ENCODE results near the gene CTSA.

Gene CTSA

DNA sequence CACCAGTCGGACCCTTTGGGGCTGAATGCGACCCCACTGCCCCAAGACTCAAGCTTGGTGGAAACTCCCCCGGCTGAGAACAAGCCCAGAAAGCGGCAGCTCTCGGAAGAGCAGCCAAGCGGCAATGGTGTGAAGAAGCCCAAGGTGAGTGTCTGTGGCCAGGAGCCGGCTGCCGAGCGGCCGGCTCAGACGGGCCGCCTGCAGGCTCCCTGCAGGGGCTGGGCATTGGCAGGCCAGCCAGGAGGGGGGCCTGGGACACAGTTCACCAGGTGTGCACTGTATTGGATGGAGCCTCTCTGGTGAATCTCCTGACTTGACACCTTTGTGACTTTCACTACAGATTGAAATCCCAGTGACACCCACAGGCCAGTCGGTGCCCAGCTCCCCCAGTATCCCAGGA is 49.3 kb downstream of the CTSA start:
- no peak for DNase-seq (ENCODE audit: low spot score)

DNA sequence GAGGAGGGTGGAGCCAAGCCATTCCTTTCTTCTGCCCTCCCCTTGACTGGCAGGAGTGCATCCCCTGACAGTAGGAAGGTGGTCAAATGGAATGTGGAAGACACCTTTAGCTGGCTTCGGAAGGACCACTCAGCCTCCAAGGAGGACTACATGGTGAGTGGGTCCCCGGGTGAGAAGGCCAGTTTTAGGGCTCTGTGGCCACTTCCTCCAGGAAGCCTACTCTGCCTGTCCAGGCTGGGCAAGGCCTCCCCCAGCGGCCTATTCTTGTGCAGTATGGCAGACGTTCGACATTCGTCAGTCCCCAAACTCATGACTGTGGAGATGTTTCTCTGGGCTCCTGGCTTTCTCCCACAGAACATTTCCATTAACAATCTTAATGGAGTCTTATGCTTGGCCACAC is 52.5 kb downstream of the CTSA start:
- DNase-seq (ENCODE audit: low spot score) = no peak

DNA sequence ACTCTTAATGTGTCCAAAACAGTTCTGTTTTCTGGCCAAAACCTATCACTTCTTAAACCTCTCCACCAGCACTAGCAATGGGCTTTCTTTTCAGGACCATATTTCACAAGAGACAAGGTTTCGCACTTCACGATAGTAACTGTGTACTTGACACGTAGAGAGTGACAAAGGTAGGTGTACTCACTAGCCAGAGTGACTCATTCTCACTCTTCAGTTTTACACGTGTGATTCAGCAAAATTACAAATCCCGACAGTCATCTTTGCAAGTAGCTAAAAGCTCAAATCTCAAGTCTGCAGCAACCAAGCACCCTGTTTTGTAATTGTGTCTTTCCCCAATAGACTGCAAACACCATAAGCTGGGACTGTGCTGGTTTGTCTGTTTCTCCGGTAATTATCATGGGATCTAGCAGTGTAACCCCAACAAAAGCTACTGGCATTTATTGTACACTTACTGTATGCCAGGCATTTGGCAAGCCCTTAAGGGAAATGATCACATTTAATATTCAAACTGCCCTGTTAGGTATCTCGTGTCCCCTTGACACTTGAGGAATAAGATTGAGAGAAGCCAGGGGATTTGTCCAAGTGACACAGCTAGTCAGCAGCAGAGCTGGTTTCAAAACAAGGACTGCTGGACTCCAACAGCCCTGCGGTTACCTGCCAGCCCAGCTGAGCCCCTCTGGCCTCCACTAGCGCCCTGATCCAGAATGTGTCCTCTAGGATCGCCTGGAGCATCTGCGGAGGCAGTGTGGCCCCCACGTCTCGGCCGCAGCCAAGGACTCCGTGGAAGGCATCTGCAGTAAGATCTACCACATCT is 53.2 kb downstream of the CTSA start:
- DNase-seq (ENCODE audit: low spot score) = no peak

DNA sequence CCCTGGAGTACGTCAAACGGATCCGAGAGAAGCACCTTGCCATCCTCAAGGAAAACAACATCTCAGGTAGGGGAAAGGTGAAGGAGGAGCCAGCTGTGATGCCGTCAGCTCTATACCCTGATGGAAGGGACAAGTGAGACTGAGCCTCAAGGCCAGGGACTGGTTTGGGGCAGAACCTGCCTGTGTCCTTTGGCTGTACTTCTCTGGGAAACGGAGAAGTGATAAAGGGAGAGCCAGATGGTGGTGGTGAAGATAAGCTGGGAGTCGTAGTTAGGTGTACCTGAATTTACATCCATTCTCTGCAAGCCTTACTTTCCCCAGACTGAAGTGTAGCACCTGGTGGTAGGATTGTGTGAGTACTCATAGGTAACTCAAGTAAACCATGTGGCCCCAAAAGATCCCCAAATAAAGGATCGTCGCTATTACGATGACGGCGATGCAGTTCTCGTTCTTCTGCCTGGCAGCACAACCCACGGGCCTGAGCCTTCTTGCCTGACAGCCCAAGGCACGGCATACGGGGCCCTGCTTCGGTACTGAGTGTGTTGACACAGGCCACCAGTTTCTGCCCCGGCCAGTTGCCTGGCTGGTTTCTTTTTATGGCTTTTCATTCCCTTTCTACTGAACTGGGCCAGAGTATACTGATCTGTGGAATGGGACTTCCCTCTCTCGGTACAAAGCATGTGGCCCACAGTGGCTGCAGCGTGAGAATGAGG is 54.0 kb downstream of the CTSA start:
- DNase-seq (ENCODE audit: low spot score) = no peak

DNA sequence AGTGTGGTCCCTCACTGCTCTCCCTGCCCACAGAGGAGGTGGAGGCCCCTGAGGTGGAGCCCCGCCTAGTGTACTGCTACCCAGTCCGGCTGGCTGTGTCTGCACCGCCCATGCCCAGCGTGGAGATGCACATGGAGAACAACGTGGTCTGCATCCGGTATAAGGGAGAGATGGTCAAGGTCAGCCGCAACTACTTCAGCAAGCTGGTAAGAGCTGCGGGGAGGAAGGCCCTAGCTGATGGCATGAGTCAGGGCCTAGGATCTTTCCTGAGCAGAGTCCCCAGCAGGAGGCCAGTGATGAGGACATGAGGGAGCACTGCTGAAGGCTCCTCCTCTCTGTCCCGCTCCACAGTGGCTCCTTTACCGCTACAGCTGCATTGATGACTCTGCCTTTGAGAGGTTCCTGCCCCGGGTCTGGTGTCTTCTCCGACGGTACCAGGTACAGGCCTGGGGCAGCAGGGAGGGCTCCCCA is 54.6 kb downstream of the CTSA start:
- no peak for DNase-seq (ENCODE audit: low spot score)

DNA sequence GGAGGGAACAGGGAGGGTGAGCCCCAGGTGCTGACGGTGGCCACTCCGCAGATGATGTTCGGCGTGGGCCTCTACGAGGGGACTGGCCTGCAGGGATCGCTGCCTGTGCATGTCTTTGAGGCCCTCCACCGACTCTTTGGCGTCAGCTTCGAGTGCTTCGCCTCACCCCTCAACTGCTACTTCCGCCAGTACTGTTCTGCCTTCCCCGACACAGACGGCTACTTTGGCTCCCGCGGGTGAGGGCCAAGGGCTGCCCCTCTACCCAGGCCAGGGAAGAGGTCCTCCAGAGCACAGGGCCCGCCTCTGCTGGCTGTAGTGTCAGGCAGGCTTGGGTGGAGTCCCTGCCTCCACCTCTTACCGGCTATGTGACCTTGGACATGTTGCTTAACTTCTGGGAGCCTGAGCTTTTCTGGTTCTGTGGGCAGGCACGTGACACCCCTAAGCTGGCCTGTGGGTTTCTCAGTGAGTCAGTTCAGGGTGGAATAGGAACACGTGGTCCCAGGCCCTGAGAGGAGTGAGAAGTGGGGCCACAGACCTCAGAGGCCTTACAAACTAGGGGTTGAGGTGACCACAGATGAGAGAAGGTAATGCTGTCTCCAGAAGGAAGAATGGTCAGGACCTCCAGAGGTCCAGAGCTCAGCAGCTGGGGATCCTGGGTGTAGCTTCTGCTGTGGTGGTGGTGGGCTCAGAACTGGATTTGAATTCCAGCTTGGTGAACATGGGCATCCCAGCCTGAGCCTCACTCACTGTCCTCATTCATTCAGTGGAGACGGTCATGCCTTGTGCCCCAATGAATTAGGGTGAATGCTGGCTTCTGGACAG is 55.2 kb downstream of the CTSA start:
- no peak for DNase-seq (ENCODE audit: low spot score)

DNA sequence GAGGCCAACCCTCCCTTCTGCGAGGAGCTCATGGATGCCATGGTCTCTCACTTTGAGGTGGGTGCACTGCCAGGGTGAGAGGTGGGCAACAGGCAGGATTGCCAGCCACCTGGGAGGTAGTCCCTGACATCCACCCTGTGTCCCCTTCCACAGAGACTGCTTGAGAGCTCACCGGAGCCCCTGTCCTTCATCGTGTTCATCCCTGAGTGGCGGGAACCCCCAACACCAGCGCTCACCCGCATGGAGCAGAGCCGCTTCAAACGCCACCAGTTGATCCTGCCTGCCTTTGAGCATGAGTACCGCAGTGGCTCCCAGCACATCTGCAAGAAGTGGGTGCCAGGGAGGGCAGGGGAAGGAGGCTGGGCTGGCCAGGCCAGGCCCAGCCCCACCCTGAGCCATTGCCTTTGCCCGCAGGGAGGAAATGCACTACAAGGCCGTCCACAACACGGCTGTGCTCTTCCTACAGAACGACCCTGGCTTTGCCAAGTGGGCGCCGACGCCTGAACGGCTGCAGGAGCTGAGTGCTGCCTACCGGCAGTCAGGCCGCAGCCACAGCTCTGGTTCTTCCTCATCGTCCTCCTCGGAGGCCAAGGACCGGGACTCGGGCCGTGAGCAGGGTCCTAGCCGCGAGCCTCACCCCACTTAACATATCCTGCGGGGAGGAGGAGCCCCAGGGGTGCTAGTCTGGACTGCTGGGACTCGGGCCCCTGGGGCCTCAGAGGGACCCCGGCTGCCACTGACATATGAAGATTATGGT is 56.2 kb downstream of the CTSA start:
- DNase-seq (ENCODE audit: low spot score) = no peak

DNA sequence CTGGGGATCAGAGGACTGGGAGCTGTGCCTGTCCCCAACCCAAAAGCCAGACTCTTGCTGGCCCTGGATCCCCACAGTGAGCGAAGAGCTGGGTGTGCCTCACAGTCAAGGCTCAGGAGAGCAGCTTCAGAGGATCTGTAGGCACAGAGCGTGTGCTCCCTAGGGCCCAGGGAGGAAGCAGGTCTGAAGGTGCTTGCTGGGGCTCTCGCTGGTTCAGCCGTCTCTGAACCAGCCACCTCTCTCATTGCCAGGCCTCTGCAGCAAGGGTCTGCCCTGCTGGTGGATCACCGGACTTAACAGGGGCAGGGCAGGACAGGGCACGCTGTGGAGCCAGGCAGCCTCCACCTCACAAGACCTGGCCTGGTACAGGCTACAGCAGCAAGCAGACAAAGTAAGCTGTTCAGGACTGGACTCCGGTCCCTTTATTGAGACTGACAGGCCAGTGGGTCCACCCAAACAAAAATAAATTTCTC is 57.2 kb downstream of the CTSA start:
- DNase-seq (ENCODE audit: low spot score) = no peak

Measured in germinal center (tissue), 1 donor.